CD4-positive, alpha-beta T cell treated with Interleukin-6 at 100 ng/mL for 8 hours (primary cell): ENCODE data around the gene CFAP73.
"Not testable (repeated sequence)": the region's sequence is repeated elsewhere in the genome, so short reads cannot be mapped to it uniquely, and the experiment has no call there.

ENCODE experiments used
- DNase-seq: peaks from one replicate; pipeline ENCODE4 v3.0.0-alpha.2; 2020; ENCODE audit warnings: mixed read lengths, low spot score

CFAP73 gene

DNA sequence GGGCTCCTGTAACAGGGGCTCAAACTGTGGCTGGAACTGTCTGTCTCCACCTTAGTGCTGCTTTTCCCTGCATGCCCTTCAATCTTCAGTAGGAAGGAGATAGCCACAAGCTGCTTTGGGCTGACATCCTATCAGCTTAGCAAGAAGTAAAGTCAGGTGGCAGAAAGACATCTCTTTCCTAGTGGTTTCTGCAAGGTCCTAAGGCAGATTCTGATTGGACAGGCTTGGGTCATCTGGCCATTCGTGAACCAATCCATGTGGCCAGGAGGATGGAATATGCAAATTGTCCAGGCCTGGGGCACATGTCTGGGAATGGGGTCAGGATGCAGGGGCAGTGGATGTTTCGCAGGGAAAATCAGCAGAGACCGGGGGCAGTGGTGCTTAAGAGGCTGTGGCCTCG is 41.2 kb downstream of the CFAP73 start:
- DNase-seq = no peak

DNA sequence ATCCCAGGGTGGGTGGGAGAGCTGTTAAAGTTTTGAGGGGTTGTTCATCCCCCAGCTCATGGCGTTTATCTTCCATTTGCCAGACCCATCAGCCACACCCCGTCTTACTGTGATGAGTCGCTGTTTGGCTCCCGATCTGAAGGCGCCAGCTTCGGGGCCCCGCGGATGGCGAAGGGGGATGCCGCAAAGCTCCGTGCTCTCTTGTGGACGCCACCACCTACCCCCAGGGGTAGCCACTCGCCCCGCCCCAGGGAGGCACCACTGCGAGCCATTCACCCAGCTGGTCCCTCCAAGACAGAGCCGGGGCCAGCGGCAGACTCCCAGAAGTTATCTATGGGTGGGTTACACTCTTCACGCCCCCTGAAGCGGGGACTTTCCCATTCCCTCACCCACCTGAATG is 41.7 kb downstream of the CFAP73 start:
- no peak for DNase-seq

GRCh38 chr12:113194971-113195391 is 45.5 kb downstream of the CFAP73 start:
- DNase-seq = no peak

DNA sequence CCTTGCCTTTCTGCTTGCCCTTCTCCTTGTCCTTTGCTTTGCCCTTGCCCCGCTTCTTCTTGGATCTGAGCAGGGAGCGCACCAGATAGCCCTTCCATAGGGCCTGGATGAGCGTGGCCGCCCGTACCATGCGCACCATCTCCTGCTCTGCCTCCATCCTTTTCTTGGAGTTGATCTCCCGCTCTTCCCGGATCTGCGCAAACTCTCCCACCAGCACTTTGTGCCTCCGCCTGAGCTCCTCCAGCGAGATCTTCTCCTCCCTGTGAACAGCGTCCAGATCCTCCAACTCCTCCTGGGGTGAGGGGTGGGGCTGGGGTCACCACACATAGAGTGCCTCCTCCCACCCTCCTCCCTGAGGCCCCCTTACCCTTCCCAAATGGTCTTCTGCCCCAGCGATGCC is 46.1 kb downstream of the CFAP73 start:
- no peak for DNase-seq

- DNase-seq = no peak
Observed at GRCh38 chr12:113196582-113196981, 47.1 kb downstream of the CFAP73 start.

GRCh38 chr12:113196990-113197389 is 47.5 kb downstream of the CFAP73 start:
- peak; percentile 72 for DNase-seq

- DNase-seq = no peak
Observed at GRCh38 chr12:113197518-113198077, 48.1 kb downstream of the CFAP73 start.

GRCh38 chr12:113198296-113198695 is 48.8 kb downstream of the CFAP73 start:
- DNase-seq = no peak

GRCh38 chr12:113200021-113200797 is 50.7 kb downstream of the CFAP73 start:
- DNase-seq = no peak

- DNase-seq = no peak
Observed at GRCh38 chr12:113201187-113202177, 52.0 kb downstream of the CFAP73 start.

DNA sequence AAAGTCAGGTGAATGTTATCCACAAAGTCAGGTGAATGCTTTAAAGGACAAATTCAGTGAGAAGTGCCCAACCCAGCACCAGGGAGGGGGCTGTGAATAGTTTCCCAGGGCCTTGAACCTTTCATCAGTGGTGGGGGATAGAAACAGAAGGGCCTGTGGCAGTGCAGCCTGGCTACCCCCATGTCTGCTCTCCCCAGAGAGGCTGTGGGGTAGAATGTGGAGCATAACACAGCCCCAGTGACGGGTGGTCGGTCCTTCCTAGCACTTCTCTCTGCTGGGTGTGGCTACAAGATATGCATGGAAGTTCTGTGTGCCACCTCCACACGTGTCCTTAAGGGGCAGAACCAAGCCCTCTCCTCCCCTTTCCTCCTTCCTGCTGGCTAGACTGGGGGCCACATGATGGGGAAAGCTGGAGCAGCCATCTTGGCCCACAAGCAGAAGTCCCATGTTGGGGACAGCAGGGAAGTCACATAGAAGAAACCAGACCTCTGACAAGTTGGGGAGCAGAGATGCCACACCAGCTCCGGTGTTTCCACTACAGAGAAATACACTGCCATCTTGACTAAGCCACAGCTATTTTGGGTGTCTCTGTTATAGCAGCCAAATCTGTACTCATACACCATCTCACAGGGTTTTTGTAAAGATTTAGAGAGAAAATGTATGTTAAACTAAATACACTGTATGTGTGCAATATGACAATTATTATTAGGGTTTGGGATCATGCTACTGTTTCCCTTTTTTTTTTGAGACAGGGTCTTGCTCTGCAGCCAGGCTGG is 53.0 kb downstream of the CFAP73 start:
- no peak for DNase-seq

- DNase-seq = no peak
Observed at GRCh38 chr12:113203852-113204760, 54.6 kb downstream of the CFAP73 start.

DNA sequence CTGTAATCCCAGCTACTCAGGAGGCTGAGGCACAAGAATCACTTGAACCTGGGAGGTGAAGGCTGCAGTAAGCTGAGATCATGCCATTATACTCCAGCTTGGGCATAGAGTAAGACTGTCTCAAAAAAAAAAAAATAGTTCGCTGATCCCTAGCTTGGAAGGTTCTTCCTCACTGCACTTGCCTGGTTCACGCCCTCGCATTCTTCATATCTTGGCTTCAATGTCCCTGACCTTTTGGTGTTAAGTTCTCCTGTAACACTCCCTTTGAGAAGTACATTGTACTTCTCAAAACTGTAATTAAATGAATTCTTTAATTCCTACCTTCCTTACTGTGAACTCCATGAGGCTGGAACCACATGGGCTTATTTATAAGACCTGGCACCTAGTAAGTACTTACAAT is 55.3 kb downstream of the CFAP73 start:
- DNase-seq = no peak

DNA sequence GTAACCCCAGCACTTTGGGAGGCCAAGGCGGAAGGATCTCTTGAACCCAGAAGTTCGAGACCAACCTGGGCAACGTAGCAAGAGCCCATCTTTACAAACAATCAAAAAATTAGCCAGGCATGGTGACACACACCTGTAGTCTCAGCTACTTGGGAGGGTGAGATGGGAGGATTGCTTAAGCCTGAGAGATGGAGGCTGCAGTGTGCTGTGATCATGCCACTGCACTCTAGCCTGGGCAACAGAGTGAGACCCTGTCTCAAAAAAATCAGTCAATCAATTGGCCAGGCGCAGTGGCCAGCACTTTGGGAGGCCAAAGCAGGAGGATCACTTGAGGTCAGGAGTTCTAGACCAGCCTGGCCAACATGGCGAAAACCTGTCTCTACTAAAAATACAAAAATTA is 57.3 kb downstream of the CFAP73 start:
- DNase-seq = not testable (repeated sequence)

DNA sequence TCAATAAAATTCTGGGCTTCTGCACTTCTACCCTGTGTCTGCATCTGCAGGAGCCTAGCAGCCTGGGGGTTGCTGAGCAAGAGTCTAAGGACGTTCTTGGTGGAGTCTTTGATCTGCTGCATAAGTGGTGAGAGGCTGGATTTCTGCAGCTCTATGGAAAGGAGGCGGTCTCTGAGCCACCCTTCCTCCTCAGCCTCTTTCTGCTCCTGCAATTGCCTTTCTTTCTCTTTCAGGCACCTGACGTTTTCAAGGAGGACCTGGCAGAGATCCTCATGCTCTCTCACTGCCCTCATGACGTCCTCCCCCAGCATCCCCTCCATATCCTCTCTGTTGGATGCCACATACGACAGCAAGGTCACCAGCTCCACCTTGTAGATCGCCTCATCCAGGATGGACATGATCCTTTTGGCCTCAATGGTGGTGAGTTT is 58.1 kb downstream of the CFAP73 start:
- DNase-seq = peak; percentile 7

GRCh38 chr12:113208041-113208934 is 58.8 kb downstream of the CFAP73 start:
- DNase-seq = peak; percentile 54
